Stimulated activated CD4-positive, alpha-beta T cell treated with anti-CD3 and anti-CD28 coated beads, Interleukin-1b, Interleukin-23, amount 100 ng/mL, for 1 hour (primary cell): Measurements from ENCODE around the gene TRA2B.
"Not testable (repeated sequence)": the region's sequence is repeated elsewhere in the genome, so short reads cannot be mapped to it uniquely, and the experiment has no call there.

Source experiments
- DNase-seq, 2 donors: peaks; one replicate each; pipeline ENCODE4 v3.0.0-alpha.2; 2020; ENCODE audit warnings: low read depth in 2 of 2

The TRA2B gene

DNA sequence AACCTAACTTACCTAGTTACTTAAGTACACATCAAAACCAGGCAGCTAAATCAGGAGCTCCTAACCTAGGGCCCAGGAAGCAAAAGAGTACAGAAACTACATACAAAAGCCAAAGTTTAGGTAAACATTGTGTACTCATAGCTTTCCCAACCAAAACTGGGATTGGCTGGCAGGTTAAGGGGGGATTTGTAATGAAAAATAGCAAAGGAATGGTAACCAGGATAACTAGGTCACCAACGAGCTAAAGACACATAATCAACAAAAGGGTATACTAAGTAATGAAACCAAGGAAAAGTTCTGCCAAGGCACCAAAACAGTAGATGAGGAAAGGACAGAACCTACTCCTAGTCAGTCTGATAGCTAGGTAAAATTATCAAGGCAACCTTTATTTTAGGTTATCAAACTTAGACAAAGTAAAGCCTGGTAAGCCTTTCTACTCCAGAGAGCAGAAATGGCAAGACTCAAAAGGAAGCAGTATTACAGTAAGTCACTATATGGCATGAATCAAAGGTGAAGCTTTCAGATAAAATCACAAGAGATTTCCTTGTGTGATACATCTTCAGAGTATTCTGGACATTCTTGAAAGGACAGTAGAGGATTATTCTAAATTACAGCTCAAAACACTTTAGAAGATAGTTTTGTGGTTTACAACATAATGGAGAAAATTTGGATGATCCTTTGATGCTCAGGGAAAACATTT lies 10.2 kb downstream of the TRA2B start:
- DNase-seq = no peak

DNA sequence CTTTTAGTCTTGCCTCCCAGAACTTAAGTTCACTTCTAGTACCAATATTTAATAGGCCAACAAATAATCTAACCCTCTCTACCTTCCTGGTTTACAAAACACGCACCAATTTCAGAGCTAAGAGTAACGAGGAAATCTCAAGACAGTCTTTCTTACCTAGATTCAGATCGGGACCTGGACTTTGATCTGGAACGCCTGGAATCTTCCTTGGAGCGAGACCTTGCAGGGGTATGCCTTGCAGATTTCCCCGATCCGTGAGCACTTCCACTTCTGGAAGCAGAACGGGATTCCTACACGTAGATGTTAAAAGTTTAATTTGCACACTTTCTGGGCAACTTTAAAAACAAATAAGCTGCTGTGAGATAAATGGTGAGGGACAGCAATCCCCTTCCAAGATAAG lies 11.4 kb downstream of the TRA2B start:
- DNase-seq = no peak

DNA sequence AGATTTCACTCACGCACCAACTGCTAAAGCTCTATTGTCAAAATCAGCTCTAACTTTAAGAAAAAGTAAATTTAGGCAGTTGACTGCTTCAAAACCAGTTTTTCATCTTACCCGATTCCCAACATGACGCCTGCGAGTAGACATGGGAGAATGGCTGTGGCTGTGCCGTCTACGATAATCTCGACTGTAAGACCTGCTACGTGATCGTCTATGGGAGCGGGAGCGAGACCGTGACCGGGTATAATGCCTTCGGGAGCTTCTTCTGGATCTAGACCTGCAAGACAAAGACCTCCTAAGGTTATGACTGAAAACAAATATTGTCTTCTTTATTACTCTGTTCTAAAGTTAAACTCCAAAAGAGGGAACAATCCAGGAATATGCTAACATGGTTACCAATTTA lies 12.5 kb downstream of the TRA2B start:
- no peak for DNase-seq

DNA sequence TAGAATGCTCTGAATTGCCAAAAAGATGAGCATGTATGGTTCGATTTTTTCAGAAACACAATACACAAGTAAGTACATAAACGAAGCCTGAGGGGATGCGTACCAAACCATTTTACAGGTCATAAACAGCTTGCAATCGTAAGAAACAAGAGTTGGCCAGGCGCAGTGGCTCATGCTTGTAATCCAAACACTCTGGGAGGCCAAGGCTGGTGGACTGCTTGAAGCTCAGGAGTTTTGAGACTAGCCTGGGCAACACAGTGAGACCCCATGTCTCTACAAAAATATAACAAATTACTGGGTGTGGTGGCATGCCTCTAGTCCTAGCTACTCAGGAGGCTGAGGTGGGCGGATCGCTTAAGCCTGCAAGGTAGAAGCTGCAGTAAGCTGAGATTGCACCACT lies 13.4 kb downstream of the TRA2B start:
- DNase-seq = no peak

DNA sequence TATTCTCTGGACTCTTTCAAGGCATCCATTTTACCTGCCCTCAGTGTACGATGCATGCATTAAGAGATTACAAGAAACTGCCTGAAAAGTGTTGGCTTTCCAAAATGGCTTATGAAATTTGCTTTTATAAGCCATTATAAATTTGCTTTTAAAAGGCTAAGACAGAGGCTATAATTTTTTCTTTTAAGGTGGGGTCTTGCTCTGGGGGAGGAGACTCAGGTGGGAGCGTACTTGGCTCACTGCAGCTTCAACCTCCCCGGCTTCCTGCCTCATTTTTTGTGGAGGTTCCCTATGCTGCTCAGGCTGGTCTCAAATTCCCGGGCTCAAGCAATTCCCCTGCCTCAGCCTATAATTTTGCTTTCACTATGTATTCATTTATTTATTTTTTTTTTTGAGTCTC lies 17.6 kb downstream of the TRA2B start:
- DNase-seq = no peak

DNA sequence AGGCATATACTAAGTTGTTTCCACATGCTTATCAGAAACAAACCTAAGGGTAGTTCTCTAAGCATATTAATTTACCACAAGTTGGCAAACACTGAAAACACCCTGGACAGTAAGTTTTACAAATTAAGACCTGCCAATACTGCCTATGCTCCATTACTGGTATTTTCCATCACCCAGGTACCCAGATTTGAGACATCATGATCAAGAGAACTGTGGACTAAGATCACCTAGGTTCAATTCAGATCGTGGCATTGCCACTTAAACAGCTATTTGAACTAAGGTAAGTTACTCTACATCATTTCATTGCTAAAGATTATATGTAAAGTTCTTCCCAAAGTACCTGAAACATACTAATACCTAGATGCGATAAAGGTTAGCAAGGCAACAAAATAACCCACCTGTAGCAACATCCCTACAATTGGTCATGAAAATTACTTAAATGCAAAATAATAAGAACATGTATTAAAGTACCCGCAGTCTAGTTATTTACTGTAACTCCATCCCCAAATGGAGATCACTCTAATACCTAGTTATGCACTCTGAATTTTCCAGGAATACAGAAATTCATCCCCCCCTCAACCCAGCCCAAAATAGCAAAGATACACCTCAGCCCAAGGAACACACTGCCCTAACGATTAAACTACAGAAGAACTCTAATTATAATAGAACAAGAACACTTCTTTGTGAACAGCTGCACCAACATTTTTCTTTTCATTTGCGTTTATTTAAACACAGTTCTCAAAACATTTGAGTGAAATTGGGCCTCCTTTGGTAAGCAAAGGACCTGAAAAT lies 21.6 kb downstream of the TRA2B start:
- no peak for DNase-seq

DNA sequence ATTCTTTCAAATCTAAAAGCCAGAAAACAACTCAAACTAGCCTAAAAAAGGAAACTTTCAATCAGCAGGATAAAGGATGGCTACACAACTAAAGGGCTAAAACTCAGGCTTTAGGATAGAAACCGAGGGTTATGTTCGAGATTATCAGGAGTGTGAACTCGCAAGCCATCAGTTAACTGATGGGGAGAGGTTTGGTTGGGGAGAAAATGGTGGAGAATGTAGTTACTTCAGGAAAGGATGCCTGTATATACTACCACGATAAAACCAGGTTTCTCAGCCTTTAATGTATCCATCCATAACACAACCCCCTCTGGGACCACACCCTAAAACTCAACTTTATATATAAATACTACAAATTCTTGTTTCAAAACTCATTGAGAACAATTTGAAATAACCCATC lies 22.2 kb downstream of the TRA2B start:
- DNase-seq = no peak

DNA sequence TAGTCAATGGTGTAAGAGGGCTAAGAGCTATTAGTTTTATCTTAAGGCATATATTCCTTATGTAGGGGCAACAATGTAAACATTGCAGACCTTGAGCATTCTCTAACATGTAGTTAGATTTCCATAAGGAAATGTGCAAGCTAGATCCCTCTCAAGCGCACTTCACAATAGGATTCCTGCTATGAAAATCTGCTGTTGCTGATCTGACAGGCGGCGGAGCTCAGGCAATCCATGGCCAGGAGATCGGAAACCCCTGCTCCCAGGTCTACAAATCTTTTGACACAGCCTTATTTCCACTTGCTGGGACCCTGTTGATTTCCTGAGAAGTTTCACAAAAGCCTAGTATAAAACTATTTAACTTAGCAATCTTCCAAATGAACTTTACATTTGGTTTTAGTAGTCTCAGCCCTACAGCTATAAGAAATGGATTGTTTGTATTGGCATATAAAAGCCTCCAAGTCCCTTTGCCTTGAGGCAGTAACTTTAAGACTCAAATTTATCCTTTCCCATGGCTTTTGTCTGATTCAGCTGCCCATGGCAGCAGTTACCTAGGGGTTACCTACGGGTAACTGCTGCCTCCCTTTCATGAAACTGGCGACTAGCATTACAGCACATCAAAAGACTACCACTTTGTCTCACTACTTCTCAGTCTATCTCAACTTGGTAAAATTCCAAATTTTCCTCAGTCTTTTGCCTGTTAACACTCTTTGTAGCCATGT lies 22.7 kb downstream of the TRA2B start:
- DNase-seq = no peak

DNA sequence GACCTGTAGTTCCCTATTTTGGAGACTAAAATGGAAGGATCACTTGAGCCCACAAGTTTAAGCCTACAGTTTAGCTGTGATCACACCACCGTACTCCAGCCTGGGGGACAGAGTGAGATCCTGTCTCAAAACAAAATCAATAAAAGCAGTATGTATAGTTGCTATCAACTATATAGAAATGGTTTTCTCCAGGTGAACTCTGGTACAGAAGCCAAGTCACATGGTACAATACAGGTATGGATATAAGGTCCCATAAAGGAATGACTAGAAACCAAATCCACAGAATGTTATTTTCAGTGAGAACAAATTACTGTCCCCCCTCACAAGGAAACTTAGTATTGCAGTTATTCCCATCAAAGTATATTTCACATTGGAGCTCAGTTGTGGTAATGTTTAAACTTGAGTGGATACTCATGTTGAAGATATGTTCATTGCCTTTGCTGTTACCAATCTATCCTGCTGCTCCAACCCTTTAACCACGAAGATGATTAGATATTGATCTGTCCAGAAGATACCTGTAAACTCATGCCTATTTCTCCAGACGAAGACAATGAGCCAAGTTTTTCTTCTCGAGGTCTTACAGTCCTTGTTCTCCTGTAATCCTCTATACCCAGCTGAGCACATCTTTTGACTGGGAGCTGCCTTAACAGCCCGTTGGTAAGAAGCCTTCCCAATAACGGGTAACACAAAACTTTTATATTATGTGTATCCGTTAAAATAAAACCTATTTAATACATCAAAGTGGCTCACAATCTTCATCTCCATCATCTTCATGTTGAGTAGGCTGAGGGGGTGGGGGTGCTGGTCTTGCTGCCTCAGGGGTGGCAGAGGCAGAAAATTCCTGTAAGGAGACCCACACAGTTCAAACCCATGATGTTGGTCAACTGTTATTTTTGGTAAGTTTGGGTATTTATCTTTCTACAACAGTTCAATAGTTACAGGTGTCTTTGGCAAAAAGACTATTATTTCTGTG lies 24.6 kb downstream of the TRA2B start:
- DNase-seq = no peak

DNA sequence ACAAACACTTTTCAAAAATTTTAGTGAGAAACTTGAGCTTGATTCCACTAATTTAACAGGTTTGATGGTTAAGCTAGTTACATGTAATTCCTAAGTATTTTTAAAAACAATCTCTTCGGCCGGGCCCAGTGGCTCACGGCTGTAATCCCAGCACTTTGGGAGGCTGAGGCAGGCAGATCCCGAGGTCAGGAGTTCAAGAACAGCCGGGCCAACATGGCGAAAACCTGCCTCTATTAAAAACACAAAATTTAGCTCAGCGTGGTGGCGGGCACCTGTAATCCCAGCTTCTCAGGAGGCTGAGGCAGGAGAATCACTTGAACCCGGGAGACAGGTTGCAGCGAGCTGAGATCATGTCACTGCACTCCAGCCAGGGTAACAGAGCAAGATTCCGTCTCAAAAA lies 25.3 kb downstream of the TRA2B start:
- DNase-seq = no peak

DNA sequence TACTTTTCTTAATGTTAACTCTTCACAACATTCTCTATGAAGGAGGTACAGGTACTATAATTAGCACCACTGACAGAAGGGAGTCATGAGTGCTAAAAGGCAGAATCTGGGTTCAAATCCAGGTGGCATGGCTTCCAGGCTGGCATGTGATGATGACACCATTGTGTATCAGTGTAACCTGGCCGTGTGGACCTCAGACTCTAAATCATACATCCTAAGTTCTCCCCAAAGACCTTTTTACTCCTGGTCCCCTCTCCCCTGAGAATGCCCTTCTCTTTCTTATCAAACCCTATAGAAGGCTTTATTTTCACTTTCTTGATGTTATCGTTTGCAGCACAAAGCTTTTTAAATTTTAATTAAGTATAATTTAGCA lies 26.8 kb downstream of the TRA2B start:
- not testable (repeated sequence) for DNase-seq

DNA sequence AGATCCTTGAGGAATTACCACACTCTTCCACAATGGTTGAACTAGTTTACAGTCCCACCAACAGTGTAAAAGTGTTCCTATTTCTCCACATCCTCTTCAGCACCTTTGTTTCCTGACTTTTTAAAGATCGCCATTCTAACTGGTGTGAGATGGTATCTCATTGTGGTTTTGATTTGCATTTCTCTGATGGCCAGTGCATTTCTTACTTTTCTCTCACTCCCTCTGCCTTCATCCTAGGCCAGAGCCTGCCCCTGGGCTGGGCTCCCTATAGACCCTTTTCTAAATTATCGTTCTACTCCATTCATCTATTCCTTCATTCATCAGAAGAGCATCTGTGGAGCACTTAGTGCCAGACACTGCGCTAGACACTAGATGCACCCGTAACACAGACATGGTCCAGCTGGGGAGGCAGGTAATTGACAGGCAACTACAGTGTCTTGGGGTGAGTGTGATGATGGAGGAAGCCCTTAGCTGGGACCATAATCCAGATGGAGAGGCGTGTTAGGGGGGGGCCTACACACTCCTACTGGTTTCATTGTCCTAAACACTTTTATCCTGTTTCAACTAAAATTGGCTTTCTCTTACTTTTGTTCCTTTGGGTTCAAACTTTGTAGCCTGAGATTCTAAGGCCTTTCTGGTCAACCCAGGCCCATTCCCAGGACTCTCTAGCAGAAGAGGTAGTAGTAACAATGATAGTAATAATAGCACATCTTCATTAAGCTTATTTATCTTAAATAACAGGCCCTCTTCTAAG lies 27.3 kb downstream of the TRA2B start:
- DNase-seq = not testable (repeated sequence)

DNA sequence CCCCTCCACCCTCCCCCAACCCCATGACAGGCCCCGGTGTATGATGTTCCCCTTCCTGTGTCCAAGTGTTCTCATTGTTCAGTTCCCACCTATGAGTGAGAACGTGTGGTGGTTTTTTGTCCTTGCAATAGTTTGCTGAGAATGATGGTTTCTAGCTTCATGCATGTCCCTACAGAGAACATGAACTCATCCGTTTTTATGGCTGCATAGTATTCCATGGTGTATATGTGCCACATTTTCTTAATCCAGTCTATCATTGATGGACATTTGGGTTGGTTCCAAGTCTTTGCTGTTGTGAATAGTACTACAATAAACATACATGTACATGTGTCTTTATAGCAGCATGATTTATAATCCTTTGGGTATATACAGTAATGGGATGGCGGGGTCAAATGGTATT lies 27.9 kb downstream of the TRA2B start:
- DNase-seq = not testable (repeated sequence)

DNA sequence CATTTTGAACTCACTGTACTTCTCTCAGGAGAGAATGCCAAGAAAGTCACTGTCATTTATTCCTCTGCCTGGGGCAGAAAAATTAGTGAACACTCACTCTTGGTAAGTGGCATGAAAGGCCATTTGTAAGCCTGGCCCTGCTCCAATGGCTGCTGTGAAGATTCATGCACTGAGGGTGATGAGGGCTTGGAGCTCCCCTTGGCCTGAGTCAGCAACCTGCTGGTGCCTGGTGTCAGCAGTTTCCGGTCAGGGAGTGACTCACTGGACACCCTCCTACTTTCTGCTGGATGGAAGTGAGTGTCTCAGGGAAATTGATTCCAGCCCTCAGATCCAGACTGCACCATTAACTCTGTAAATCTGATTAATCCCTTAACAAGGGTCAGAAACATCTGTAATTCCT lies 37.6 kb downstream of the TRA2B start:
- DNase-seq = no peak

DNA sequence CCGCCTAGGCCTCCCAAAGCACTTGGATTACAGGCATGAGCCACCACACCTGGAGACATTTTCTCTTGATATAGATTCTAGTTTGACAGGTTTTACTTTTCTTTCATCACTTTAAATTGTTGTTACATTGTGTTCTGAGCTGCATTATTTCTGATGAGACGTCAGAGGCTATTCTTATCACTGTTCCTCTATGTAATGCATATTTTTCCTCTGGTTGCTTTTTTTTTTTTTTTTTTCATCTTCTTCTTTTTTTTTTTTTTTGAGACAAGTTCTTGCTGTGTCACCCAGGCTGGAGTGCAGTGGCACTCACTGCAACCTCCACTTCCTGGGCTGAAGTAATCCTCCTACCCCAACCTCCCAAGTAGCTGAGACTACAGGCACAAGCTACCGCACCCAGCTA lies 41.2 kb downstream of the TRA2B start:
- DNase-seq = no peak

DNA sequence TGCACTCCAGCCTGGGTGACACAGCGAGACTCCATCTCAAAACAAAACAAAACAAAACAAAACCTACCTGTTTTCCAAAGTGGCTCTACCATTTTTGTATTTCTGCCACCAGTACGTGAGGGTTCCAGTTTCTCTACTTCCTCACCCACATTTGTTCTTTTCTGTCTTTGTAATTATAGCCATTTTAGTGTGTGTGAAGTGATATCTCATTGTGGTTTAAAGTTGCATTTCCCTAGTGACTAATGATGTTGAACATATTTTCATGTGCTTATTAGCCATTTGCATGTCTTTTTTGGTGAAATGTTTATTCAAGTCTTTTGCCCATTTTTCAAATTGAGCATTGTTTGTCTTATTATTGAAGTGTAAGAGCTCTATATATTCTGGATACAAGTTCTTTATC lies 50.7 kb downstream of the TRA2B start:
- DNase-seq = no peak

DNA sequence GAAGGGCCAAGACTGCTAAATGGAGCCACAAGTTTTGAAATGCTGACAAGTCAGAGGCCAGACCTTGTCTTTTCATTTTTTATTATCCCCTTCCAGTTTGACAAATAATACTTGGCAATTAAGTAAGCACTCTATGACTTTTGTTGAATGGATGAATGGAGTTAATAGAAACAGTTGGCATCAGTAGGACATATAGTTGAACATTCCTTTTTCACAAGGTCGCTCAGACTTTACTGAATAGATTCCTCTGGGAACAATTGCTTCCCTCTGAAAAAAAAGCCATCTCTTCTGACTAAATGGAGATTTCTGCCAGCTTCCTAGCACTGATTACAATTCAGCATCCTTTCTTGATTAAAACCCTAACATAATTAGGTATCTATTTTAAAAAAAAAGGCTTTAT lies 53.2 kb downstream of the TRA2B start:
- no peak for DNase-seq

DNA sequence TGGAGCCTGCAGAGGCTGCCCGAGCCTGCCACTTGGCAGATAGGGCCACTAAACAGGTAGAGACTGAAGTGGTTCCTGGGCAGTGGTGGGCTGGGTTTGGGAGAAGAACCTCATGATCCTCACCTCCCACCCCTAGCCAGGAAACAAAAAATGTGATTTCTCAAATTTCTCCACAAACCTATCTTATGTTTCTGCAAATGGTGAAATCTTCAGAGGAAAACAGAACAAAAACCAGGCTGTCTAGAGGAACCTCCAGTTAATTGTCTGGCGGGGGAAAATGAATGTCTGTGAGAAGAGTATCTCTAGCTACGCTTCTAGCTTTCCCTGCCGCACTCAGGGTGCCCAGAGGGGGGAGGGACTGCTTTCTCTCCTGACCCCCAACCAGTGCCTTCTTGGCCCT lies 55.9 kb downstream of the TRA2B start:
- DNase-seq = no peak

DNA sequence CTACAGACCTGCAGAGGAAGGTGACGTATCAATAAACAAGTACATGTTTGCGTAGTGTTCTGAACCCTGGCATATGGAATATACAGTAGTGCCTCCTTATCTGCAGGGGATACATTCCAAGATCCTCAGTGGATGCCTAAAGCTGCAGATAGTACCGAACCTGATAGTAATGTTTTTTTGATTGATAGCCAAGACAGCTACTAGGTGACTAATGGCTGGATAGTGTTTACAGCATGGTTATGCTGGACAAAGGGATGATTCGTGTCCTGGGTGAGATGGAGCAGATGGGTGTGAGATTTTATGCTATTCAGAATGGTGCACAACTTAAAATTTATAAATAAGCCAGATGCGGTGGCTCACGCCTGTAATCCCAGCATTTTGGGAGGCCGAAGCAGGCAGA lies 57.2 kb downstream of the TRA2B start:
- no peak for DNase-seq

DNA sequence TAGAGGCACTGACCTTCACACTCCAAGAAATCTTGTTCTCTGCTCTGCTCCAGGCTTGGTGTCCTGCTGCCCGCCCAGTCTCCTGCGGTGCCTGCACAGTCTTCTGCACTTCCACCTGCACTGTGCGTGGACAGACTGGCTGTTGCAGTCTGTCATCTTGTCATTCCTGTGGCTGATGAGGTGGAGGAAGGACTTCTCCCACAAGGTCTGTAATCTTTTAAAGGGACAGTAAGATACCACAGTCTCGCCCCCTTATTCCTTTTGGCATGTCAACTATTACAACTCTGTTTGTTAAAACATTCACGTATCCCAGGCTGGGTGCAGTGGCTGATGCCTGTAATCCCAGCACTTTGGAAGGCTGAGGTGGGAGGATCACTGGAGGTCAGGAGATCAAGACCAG lies 58.9 kb downstream of the TRA2B start:
- DNase-seq = no peak

DNA sequence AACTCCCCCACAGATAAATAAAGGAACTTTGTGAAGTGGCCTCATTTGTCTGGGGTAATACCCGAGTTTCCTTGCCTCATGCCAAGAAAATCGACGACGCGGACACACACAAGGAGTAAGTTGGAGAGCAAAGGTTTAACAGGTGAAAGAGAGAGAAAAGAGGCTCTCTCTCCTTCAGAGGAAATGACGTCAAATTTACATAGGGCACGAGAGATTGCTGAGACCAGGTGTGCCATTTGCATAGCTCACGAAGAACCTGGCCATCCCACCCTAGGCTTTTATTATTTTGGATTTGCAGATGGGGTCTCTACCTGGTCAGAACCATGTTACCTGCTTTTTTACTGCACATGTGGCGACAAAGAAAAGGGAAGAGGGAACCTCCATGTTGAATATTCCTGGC lies 63.7 kb downstream of the TRA2B start:
- no peak for DNase-seq
